ENCODE data around the gene ENO1. TPM values are rescaled to one million over a fixed set of nuclear protein-coding genes. Genes with fewer than 3 reads are reported as not detected.

The ENO1 gene
- total RNA-seq, 1 donor = 1,401 TPM

GRCh38 chr1:8854240-8854639, 24.2 kb downstream of the ENO1 start:
- no peak for DNase-seq (ENCODE audit: low read depth)
- TF ChIP-seq, protein P1, sequence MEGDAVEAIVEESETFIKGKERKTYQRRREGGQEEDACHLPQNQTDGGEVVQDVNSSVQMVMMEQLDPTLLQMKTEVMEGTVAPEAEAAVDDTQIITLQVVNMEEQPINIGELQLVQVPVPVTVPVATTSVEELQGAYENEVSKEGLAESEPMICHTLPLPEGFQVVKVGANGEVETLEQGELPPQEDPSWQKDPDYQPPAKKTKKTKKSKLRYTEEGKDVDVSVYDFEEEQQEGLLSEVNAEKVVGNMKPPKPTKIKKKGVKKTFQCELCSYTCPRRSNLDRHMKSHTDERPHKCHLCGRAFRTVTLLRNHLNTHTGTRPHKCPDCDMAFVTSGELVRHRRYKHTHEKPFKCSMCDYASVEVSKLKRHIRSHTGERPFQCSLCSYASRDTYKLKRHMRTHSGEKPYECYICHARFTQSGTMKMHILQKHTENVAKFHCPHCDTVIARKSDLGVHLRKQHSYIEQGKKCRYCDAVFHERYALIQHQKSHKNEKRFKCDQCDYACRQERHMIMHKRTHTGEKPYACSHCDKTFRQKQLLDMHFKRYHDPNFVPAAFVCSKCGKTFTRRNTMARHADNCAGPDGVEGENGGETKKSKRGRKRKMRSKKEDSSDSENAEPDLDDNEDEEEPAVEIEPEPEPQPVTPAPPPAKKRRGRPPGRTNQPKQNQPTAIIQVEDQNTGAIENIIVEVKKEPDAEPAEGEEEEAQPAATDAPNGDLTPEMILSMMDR (IDR thresholded peaks at IDR 0.05; ENCODE audit: insufficient read depth, low read depth, low read length) = no peak
- no peak overlapping the region for H3K4me3 ChIP-seq (ENCODE audit: low read depth, low read length)

- TF ChIP-seq, protein P1 (IDR thresholded peaks at IDR 0.05; ENCODE audit: insufficient read depth, low read depth, low read length) = no peak
- no peak for DNase-seq (ENCODE audit: low read depth)
- H3K4me3 ChIP-seq (ENCODE audit: low read depth, low read length) = no peak overlapping the region
Observed at GRCh38 chr1:8851060-8851459, 27.4 kb downstream of the ENO1 start.

GRCh38 chr1:8848663-8849386, 29.7 kb downstream of the ENO1 start:
- TF ChIP-seq, protein P1 (IDR thresholded peaks at IDR 0.05; ENCODE audit: insufficient read depth, low read depth, low read length) = peak; percentile 96
- peak; percentile 96 for DNase-seq (ENCODE audit: low read depth)
- no peak overlapping the region for H3K4me3 ChIP-seq (ENCODE audit: low read depth, low read length)

- TF ChIP-seq, protein P1 (IDR thresholded peaks at IDR 0.05; ENCODE audit: insufficient read depth, low read depth, low read length) = no peak
- H3K4me3 ChIP-seq (ENCODE audit: low read depth, low read length) = no peak overlapping the region
- no peak for DNase-seq (ENCODE audit: low read depth)
Observed at GRCh38 chr1:8847990-8848389, 30.5 kb downstream of the ENO1 start.

DNA sequence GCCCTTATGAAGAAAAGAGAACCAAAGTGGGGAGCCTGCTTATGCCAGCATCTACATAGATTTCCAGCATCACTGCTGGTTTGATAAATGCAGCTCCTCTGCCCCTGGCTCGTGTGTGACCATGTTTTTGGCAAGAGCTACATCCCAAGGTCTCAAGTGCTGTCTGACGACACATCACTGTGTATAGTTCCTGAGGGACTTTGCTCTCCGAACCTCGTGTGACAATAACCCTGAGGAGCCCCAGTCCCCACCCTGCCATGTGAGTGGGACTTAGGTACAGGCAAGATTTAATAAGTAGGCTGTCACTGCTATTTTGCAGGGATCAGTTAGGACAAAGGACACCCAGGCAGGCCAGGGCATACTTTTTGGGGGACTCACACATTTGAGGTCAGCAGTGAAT, 32.2 kb downstream of the ENO1 start:
- H3K4me3 ChIP-seq (ENCODE audit: low read depth, low read length) = no peak overlapping the region
- TF ChIP-seq, protein P1 (IDR thresholded peaks at IDR 0.05; ENCODE audit: insufficient read depth, low read depth, low read length) = no peak
- no peak for DNase-seq (ENCODE audit: low read depth)

- H3K4me3 ChIP-seq (ENCODE audit: low read depth, low read length) = no peak overlapping the region
- no peak for DNase-seq (ENCODE audit: low read depth)
- TF ChIP-seq, protein P1 (IDR thresholded peaks at IDR 0.05; ENCODE audit: insufficient read depth, low read depth, low read length) = no peak
Observed at GRCh38 chr1:8845104-8846097, 33.1 kb downstream of the ENO1 start.
